DOHH2 (cell line): ENCODE data around the gene TCERG1L.

Experiments used
- H3F3A ChIP-seq: fragments of 200-600 bp; sonication (generic), shearing (Covaris generic); 2 replicates; pipeline ENCODE4 v1.6.0; 2016; ENCODE audit warnings: antibody characterized with exemption, mild to moderate bottlenecking; ENCODE audit not compliant: control insufficient read depth, insufficient read depth
- H3K27ac ChIP-seq: fragments of 200-600 bp; sonication (generic); 2 replicates; pipeline ENCODE4 v1.5.1; 2014; ENCODE audit warnings: low read depth, mild to moderate bottlenecking, low read length, moderate library complexity
- H3K27me3 ChIP-seq: fragments of 200-600 bp; sonication (generic); 2 replicates; pipeline ENCODE4 v1.6.1; 2014; ENCODE audit warnings: mild to moderate bottlenecking, low read length, mixed read lengths; ENCODE audit not compliant: control insufficient read depth
- H3K36me3 ChIP-seq: fragments of 200-600 bp; sonication (generic); 2 replicates; pipeline ENCODE4 v1.6.1; 2014; ENCODE audit warnings: mild to moderate bottlenecking, low read length, moderate library complexity, mixed read lengths; ENCODE audit not compliant: control insufficient read depth
- H3K4me1 ChIP-seq: fragments of 200-600 bp; sonication (generic); 2 replicates; pipeline ENCODE4 v1.6.1; 2014; ENCODE audit warnings: mild to moderate bottlenecking, low read length, mixed read lengths; ENCODE audit not compliant: control insufficient read depth
- H3K4me2 ChIP-seq: fragments of 200-600 bp; sonication (generic); 2 replicates; pipeline ENCODE4 v1.6.0; 2014; ENCODE audit warnings: mild to moderate bottlenecking, low read length, moderate library complexity
- H3K4me3 ChIP-seq: fragments of 200-600 bp; sonication (generic); 2 replicates; pipeline ENCODE4 v1.5.1; 2014; ENCODE audit warnings: mild to moderate bottlenecking, low read length, mixed read lengths
- H3K79me2 ChIP-seq: fragments of 200-600 bp; sonication (generic); 2 replicates; pipeline ENCODE4 v1.6.1; 2014; ENCODE audit warnings: mild to moderate bottlenecking, low read length, mixed read lengths; ENCODE audit not compliant: control insufficient read depth
- H3K9me2 ChIP-seq: fragments of 200-600 bp; sonication (generic); replicated peaks from 2 replicates; pipeline ENCODE4 v1.6.1; 2014; ENCODE audit warnings: mild to moderate bottlenecking, low read length, mixed read lengths; ENCODE audit not compliant: control insufficient read depth
- H3K9me3 ChIP-seq: fragments of 200-600 bp; sonication (generic); 2 replicates; pipeline ENCODE4 v1.6.1; 2014; ENCODE audit warnings: antibody characterized with exemption, low read length, mixed read lengths; ENCODE audit not compliant: control insufficient read depth, insufficient read depth
- H4K20me1 ChIP-seq: fragments of 200-600 bp; sonication (generic); 2 replicates; pipeline ENCODE4 v1.6.0; 2014; ENCODE audit warnings: low read depth, mild to moderate bottlenecking, antibody characterized with exemption, low read length, moderate library complexity; ENCODE audit not compliant: control insufficient read depth, insufficient read depth
- CTCF ChIP-seq: fragments of 200-600 bp; sonication (generic); IDR thresholded peaks from one replicate; pipeline ENCODE4 v1.5.1; 2014; ENCODE audit warnings: antibody characterized with exemption, mild to moderate bottlenecking, low read depth, low read length; ENCODE audit not compliant: poor library complexity, severe bottlenecking
- EZH2phosphoT487 ChIP-seq: fragments of 200-600 bp; sonication (generic); IDR thresholded peaks from 2 replicates; pipeline ENCODE4 v1.6.1; 2017; ENCODE audit warnings: borderline replicate concordance, mild to moderate bottlenecking, antibody characterized with exemption, low read length, moderate library complexity, mixed read lengths

TCERG1L gene

DNA sequence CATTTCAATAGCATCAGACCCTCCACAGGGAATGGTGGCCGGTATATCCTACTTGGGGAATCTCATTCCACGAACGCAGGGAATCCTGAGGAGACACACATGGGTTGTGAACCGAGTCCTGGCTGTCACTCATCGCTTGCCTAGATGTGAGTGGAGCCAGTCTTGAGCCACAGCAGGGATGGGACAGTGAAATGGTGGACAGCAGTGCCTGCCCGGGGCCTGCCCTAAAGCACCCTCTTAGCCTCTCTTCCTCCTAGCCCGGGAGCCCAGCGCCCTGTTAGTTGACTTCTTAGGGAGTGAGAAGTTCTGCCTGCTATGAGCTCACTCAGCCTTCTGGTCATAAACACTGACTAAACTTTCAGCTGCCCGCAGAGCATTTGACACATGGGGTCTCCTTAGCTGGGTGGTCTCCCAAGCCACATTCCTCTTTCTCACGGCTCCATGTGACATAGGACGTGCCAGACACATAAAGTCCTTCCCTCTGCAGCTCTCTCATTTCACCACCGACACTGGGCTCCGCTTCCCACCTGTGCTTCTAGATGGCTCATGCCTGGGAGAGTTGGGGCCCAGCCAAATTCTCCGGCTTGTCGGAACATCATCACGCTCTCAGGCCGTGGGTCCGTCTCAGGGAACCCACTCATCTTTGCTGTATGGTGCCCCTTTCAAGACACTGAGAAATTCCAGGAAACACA is 60.9 kb downstream of the TCERG1L start:
- H3K4me1 ChIP-seq, result no peaks in the 10 kb centered on the region
- H3K9me2 ChIP-seq, result no peaks in the 10 kb centered on the region
- no peak overlapping the region for H3K4me3 ChIP-seq
- H3K79me2 ChIP-seq, result no peaks in the 10 kb centered on the region
- no peaks in the 10 kb centered on the region for H3K27me3 ChIP-seq
- no peaks in the 10 kb centered on the region for H4K20me1 ChIP-seq
- no peaks in the 10 kb centered on the region for H3F3A ChIP-seq
- H3K4me2 ChIP-seq, result no peak overlapping the region
- no peaks in the 10 kb centered on the region for H3K9me3 ChIP-seq
- TF ChIP-seq EZH2phosphoT487 (no peak), CTCF (no peak)
- no peaks in the 10 kb centered on the region for H3K36me3 ChIP-seq
- no peak overlapping the region for H3K27ac ChIP-seq

- no peak overlapping the region for H3K4me3 ChIP-seq
- no peaks in the 10 kb centered on the region for H4K20me1 ChIP-seq
- H3K79me2 ChIP-seq, result no peaks in the 10 kb centered on the region
- no peaks in the 10 kb centered on the region for H3K36me3 ChIP-seq
- no peak for TF ChIP-seq CTCF
- no peak for TF ChIP-seq EZH2phosphoT487
- no peak overlapping the region for H3K4me2 ChIP-seq
- H3K4me1 ChIP-seq, result no peaks in the 10 kb centered on the region
- no peak overlapping the region for H3K27ac ChIP-seq
- H3K27me3 ChIP-seq, result no peaks in the 10 kb centered on the region
- no peaks in the 10 kb centered on the region for H3K9me3 ChIP-seq
- no peaks in the 10 kb centered on the region for H3F3A ChIP-seq
- H3K9me2 ChIP-seq, result no peaks in the 10 kb centered on the region
Observed at GRCh38 chr10:131249955-131250344, 61.6 kb downstream of the TCERG1L start.

DNA sequence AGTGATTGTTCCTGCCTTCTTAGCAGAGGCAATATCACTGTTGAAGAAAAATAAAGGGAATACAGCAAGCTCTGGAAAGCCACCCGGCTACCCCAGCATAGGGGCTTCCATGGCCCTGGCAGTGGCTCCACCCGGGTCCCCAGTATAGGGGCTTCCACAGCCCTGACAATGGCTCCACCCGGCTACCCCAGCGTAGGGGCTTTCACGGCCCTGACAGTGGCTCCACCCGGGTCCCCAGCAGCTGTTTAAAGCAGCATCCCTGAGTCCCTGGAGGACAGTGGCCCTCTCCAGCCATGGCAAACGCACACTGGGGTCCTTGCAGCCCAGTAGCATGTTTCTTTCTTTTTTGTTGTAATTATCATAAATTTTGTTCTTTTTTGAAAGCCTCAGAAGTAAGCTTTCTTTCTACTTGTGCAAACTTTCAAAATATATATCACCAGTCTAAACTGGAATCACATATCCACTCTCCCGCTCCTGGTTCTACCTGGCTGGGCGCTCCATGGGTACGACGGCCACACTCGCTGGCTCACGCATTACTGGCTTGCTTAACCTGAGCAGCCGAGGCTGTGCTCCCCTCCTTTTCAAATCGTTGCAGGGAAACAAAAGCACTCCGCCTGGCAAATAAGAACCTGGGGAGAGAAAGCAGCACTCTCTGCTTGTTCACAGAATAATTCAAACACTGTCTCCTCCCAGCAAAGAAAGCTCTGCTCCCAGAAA is 62.1 kb downstream of the TCERG1L start:
- Histone ChIP-seq H3K36me3 (no peaks in the 10 kb centered on the region), H3K9me3 (no peaks in the 10 kb centered on the region), H3K4me1 (no peaks in the 10 kb centered on the region), H3K4me3 (no peak overlapping the region), H3K27ac (no peak overlapping the region), H4K20me1 (no peaks in the 10 kb centered on the region), H3K79me2 (no peaks in the 10 kb centered on the region), H3K9me2 (no peaks in the 10 kb centered on the region), H3F3A (no peaks in the 10 kb centered on the region), H3K27me3 (no peaks in the 10 kb centered on the region), H3K4me2 (no peak overlapping the region)
- TF ChIP-seq EZH2phosphoT487, result no peak
